ENCODE data around the gene FAM76B.

The FAM76B gene

DNA sequence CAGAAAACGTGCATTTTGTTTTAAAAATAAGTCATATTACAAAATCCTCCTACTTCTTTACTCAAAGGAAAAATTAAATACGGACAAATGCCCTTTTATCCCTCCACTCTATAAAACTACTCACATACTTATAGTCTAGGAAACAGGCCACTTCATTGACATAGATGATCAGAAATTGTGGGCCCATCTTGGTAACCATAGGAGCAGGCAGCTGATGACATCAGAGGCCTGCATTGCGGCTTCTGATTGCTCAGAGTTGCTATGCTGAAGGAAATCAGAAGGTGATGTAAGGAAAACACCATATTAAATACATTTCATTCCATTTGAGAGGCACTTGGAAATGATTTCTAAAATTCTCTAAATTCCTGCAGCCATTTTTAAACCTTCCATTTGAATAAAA is 27.0 kb downstream of the FAM76B start:
- Histone ChIP-seq H3K9me3 (ENCODE audit: control insufficient read depth, low read length) (no peaks in the 10 kb centered on the region), H3K27me3 (replicated peaks; ENCODE audit: control insufficient read depth, insufficient read depth, low read length) (no peaks in the 10 kb centered on the region), H3K9ac (ENCODE audit: low read length) (no peak overlapping the region), H3K4me1 (ENCODE audit: control insufficient read depth, insufficient read depth, low read length) (peaks cover 10% of the 10 kb centered on the region), H3K4me3 (ENCODE audit: low read length) (no peak overlapping the region), H3K36me3 (ENCODE audit: control insufficient read depth, insufficient read depth, low read length, severe bottlenecking) (no peaks in the 10 kb centered on the region)
- DNase-seq (ENCODE audit: low read depth), result peak; percentile 22

DNA sequence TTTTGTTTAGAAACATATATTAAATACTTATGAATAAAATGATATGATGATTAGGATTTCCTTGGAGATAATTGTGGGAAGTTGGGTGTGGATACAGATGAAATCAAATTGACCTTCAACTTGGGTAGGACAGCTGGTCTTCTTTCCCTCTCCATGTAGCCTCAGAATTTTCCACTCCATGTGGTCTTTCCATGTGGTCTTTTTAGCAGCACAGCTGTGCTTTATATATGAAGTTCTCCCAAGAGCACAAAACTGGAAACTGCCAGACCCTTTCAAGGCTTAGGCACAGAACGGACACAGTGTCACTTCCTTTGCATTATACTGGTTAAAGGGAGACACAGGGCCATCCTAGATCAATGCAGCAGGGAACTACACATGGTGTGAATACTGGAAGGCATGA is 28.6 kb downstream of the FAM76B start:
- Histone ChIP-seq H3K9me3 (ENCODE audit: control insufficient read depth, low read length) (no peaks in the 10 kb centered on the region), H3K36me3 (ENCODE audit: control insufficient read depth, insufficient read depth, low read length, severe bottlenecking) (no peaks in the 10 kb centered on the region), H3K27me3 (replicated peaks; ENCODE audit: control insufficient read depth, insufficient read depth, low read length) (no peaks in the 10 kb centered on the region), H3K9ac (ENCODE audit: low read length) (no peak overlapping the region), H3K4me1 (ENCODE audit: control insufficient read depth, insufficient read depth, low read length) (peaks cover 6% of the 10 kb centered on the region), H3K4me3 (ENCODE audit: low read length) (no peak overlapping the region)
- peak; percentile 25 for DNase-seq (ENCODE audit: low read depth)

DNA sequence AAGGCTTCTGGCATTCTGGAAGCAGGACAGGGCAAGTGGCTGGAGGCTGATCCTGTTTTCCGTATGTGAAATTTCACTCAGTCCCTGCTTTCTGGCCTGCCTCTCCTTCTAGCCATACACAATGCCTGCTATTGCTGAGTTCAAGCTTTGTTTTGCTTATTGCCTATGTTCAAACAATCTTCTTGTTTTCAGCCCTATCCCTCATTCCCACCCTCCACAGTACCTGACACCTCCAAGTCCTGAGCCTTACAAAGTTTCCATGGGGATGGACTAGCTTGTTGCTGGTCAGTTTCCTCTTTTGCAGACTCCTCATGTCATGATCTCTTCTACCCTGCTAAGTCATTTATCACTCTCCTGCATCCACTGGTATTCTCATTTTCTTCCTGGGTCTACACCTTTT is 38.1 kb downstream of the FAM76B start:
- H3K36me3 ChIP-seq (ENCODE audit: control insufficient read depth, insufficient read depth, low read length, severe bottlenecking), result no peaks in the 10 kb centered on the region
- no peaks in the 10 kb centered on the region for H3K4me1 ChIP-seq (ENCODE audit: control insufficient read depth, insufficient read depth, low read length)
- no peaks in the 10 kb centered on the region for H3K9me3 ChIP-seq (ENCODE audit: control insufficient read depth, low read length)
- no peak overlapping the region for H3K9ac ChIP-seq (ENCODE audit: low read length)
- H3K27me3 ChIP-seq (replicated peaks; ENCODE audit: control insufficient read depth, insufficient read depth, low read length), result no peaks in the 10 kb centered on the region
- no peak for DNase-seq (ENCODE audit: low read depth)
- no peak overlapping the region for H3K4me3 ChIP-seq (ENCODE audit: low read length)

DNA sequence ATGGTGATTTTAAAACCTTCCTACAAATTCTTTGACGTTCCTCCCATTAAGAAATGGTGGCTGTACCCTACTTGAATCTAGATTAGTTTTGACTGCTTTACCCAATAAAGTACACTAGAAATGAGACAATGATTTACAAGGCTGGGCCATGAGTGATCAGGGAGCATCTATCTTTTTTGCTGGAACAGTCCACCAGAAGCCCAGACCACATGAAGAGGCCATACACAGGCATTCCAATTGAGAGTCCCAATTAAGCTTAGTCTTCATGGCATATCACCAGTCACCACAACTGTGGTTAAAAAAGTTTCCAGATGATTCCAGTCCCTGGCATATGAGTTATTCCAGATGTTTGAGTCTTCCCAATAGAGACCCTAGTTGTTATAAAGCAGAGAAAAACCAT is 39.5 kb downstream of the FAM76B start:
- Histone ChIP-seq H3K4me1 (ENCODE audit: control insufficient read depth, insufficient read depth, low read length) (no peaks in the 10 kb centered on the region), H3K36me3 (ENCODE audit: control insufficient read depth, insufficient read depth, low read length, severe bottlenecking) (no peaks in the 10 kb centered on the region), H3K9me3 (ENCODE audit: control insufficient read depth, low read length) (no peaks in the 10 kb centered on the region), H3K4me3 (ENCODE audit: low read length) (no peak overlapping the region), H3K27me3 (replicated peaks; ENCODE audit: control insufficient read depth, insufficient read depth, low read length) (no peaks in the 10 kb centered on the region), H3K9ac (ENCODE audit: low read length) (no peak overlapping the region)
- no peak for DNase-seq (ENCODE audit: low read depth)

DNA sequence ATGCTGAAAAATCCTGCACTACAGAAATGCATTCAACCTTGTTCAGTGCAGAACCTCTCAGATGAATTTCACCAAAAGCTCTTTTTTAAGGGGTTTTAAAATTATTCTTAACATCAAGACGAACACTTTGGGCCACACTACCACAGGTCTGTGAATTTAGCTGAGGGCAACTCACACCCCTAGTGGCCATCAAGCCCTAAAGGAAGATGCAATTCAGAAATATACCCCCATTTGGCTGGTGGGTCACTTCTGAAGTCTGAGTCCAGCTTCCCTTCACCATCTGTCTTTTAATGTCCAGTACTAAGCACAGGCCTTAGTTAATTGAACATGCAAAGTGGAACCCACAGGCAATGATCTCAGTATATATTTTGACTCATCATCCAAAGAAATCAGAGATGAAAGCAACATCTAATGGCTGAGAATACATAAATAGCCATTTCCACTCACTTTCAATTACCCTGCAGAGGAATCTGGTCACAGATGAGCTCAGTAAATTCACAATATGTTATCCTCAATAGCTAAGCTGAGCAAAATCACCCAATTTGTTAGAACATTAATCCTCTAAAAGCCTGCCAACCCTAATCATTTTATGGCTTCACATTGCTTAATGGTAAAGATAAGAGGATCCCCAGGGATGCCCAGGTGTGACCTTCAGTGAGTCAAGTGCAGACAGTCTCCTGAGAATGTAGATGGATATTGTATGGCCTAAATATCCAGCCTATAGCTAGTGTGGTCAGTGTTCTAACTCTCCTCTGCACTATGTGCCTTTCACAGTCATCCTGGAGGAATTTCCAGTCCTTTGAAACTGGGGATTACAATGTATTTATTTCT is 50.3 kb downstream of the FAM76B start:
- Histone ChIP-seq H3K36me3 (ENCODE audit: control insufficient read depth, insufficient read depth, low read length, severe bottlenecking) (no peaks in the 10 kb centered on the region), H3K27me3 (replicated peaks; ENCODE audit: control insufficient read depth, insufficient read depth, low read length) (no peaks in the 10 kb centered on the region), H3K4me3 (ENCODE audit: low read length) (no peak overlapping the region), H3K9me3 (ENCODE audit: control insufficient read depth, low read length) (no peaks in the 10 kb centered on the region), H3K9ac (ENCODE audit: low read length) (no peak overlapping the region), H3K4me1 (ENCODE audit: control insufficient read depth, insufficient read depth, low read length) (no peaks in the 10 kb centered on the region)
- no peak for DNase-seq (ENCODE audit: low read depth)

DNA sequence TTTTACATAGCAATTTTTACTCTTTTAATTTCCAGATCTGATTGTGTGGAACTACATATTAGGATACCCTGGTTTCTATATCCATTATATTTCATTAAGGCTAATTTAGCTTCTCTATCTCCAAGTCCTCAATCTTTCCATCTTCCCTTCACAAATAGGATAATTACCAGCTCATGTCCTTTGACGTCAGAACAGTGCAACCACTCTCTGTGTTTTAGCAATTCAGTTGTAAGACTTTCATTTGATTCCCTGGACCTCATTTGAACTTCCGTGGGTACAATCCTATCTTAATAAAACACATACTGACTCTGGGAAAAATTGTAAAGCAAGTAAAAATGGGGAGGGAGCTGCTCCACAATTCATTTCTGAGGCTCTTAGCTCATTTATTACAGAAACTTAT is 52.8 kb downstream of the FAM76B start:
- H3K27me3 ChIP-seq (replicated peaks; ENCODE audit: control insufficient read depth, insufficient read depth, low read length), result no peaks in the 10 kb centered on the region
- no peaks in the 10 kb centered on the region for H3K36me3 ChIP-seq (ENCODE audit: control insufficient read depth, insufficient read depth, low read length, severe bottlenecking)
- no peaks in the 10 kb centered on the region for H3K4me1 ChIP-seq (ENCODE audit: control insufficient read depth, insufficient read depth, low read length)
- no peaks in the 10 kb centered on the region for H3K9me3 ChIP-seq (ENCODE audit: control insufficient read depth, low read length)
- H3K4me3 ChIP-seq (ENCODE audit: low read length), result no peak overlapping the region
- DNase-seq (ENCODE audit: low read depth), result no peak
- no peak overlapping the region for H3K9ac ChIP-seq (ENCODE audit: low read length)

DNA sequence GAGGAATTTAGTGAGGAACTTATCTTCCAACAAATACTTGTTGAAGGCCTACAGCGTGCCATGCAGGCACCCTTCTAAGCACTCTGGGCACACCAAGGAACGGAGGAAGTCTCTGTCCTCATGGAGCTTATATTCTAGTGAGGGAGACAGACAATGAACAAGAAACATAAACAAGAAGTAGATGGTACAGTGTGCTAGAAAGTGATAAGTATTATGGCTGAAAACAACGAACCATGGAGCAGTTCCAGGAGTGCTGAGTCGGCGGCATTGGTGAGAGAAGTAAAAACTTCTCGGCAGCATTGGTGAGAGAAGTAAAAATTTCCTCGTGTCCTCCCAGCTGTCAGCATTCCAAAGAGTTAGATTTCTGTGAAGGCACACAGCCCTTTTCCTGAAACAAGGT is 53.2 kb downstream of the FAM76B start:
- no peak for DNase-seq (ENCODE audit: low read depth)
- H3K36me3 ChIP-seq (ENCODE audit: control insufficient read depth, insufficient read depth, low read length, severe bottlenecking), result no peaks in the 10 kb centered on the region
- no peaks in the 10 kb centered on the region for H3K4me1 ChIP-seq (ENCODE audit: control insufficient read depth, insufficient read depth, low read length)
- H3K27me3 ChIP-seq (replicated peaks; ENCODE audit: control insufficient read depth, insufficient read depth, low read length), result no peaks in the 10 kb centered on the region
- H3K9ac ChIP-seq (ENCODE audit: low read length), result no peak overlapping the region
- no peak overlapping the region for H3K4me3 ChIP-seq (ENCODE audit: low read length)
- no peaks in the 10 kb centered on the region for H3K9me3 ChIP-seq (ENCODE audit: control insufficient read depth, low read length)

DNA sequence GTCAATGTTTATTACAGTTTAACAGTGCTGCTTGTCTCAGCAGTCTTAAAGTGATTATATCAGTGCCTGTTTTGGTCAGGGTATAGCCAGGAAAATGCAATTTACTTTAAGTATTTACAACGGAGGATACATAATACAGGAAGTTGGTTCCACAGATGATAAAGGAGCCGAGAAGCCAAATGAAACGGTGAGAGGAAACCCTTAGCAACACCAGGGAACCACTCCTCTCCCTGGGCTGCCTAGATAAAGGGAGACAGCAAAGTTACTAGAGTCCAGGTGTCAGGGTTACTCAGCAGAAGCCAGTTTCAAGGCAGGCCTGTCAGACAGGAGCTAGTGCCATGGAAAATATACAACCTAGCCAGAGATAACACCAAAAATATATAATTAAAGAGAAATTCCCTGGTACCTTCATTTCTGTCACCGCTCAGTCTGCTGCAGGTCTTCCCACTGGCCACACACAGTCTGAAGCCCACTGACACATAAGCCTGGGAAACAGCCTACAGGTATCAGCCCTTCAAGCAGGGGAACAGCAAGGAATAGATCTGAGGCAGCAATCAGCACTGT is 55.5 kb downstream of the FAM76B start:
- Histone ChIP-seq H3K27me3 (replicated peaks; ENCODE audit: control insufficient read depth, insufficient read depth, low read length) (no peaks in the 10 kb centered on the region), H3K4me3 (ENCODE audit: low read length) (no peak overlapping the region), H3K4me1 (ENCODE audit: control insufficient read depth, insufficient read depth, low read length) (no peaks in the 10 kb centered on the region), H3K36me3 (ENCODE audit: control insufficient read depth, insufficient read depth, low read length, severe bottlenecking) (no peaks in the 10 kb centered on the region), H3K9ac (ENCODE audit: low read length) (no peak overlapping the region), H3K9me3 (ENCODE audit: control insufficient read depth, low read length) (no peaks in the 10 kb centered on the region)
- no peak for DNase-seq (ENCODE audit: low read depth)

DNA sequence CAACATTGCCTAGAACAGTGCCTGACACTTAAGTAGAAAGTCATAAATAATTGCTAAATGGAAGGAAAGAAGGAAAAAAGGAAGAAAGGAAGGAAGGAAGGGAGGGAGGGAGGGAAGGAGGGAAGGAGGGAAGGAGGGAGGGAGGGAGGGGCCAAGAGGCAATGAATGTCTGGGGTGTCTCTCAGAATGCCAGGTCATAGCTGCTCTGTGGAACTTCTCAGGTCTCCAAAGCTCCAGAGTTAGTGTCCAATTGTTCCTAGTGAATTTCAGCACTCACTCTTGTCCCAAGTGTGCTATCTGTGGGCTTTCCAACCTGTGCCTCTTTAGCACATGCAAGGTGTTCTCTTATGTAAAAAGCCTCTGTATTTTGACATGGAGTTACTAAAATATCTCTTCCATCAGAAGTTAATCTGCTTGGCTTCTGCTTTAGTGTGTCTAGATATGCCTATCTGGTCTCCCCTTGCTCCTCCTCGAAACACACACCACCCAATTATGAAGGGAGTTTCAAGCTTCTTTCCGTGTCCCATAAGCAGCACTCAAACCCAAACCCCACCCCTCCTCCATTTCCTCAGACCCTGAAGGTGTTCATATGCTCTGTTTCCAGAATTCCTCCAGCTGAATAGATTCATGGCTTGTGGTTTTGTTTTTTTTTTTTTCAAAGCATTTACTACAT is 56.5 kb downstream of the FAM76B start:
- Histone ChIP-seq H3K4me3 (ENCODE audit: low read length) (no peak overlapping the region), H3K36me3 (ENCODE audit: control insufficient read depth, insufficient read depth, low read length, severe bottlenecking) (no peaks in the 10 kb centered on the region), H3K9ac (ENCODE audit: low read length) (no peak overlapping the region), H3K4me1 (ENCODE audit: control insufficient read depth, insufficient read depth, low read length) (no peaks in the 10 kb centered on the region), H3K27me3 (replicated peaks; ENCODE audit: control insufficient read depth, insufficient read depth, low read length) (no peaks in the 10 kb centered on the region), H3K9me3 (ENCODE audit: control insufficient read depth, low read length) (no peaks in the 10 kb centered on the region)
- DNase-seq (ENCODE audit: low read depth), result no peak

DNA sequence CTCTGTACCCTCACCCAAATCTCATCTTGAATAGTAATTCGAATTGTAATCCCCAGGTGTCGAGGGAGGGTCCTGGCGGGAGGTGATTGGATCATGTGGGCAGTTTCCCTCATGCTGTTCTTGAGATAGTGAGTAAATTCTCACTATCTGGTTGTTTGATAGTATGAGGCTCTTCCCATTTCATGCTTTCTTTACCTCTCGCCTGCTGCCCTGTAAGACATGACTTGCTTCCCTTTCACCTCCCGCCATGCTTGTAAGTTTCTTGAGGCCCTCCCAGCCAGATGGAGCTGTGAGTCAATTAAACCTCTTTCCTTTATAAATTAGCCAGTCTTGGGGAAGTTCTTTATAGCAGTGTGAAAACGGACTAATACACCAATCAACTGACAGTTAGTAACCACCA is 60.1 kb downstream of the FAM76B start:
- no peak for DNase-seq (ENCODE audit: low read depth)
- no peaks in the 10 kb centered on the region for H3K9me3 ChIP-seq (ENCODE audit: control insufficient read depth, low read length)
- H3K9ac ChIP-seq (ENCODE audit: low read length), result no peak overlapping the region
- no peaks in the 10 kb centered on the region for H3K27me3 ChIP-seq (replicated peaks; ENCODE audit: control insufficient read depth, insufficient read depth, low read length)
- no peaks in the 10 kb centered on the region for H3K36me3 ChIP-seq (ENCODE audit: control insufficient read depth, insufficient read depth, low read length, severe bottlenecking)
- no peaks in the 10 kb centered on the region for H3K4me1 ChIP-seq (ENCODE audit: control insufficient read depth, insufficient read depth, low read length)
- no peak overlapping the region for H3K4me3 ChIP-seq (ENCODE audit: low read length)

DNA sequence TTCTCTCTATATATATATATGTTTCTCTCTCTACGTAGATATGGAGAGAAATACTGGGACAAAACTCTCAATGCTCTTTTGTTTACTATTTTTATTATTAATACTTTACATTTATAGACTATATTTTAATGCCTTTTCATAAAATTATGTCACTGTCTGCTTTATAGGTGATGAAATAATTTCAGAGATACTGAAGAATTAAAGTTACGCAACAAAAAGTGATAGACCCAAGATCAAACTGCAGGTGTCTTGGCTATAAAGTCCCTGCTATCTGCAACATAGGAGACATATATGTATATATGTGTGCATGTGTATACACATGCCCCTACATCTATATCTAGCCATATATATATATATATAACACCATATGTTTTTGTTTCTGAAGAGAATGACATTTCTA is 60.8 kb downstream of the FAM76B start:
- DNase-seq (ENCODE audit: low read depth), result no peak
- H3K27me3 ChIP-seq (replicated peaks; ENCODE audit: control insufficient read depth, insufficient read depth, low read length), result no peaks in the 10 kb centered on the region
- H3K9ac ChIP-seq (ENCODE audit: low read length), result no peak overlapping the region
- H3K4me1 ChIP-seq (ENCODE audit: control insufficient read depth, insufficient read depth, low read length), result no peaks in the 10 kb centered on the region
- no peak overlapping the region for H3K4me3 ChIP-seq (ENCODE audit: low read length)
- no peaks in the 10 kb centered on the region for H3K9me3 ChIP-seq (ENCODE audit: control insufficient read depth, low read length)
- no peaks in the 10 kb centered on the region for H3K36me3 ChIP-seq (ENCODE audit: control insufficient read depth, insufficient read depth, low read length, severe bottlenecking)

Data from adipocyte (in vitro differentiated cells).